HG03575 (cell line): ENCODE results near the gene CWC22.
"Not testable (repeated sequence)": the region's sequence is repeated elsewhere in the genome, so short reads cannot be mapped to it uniquely, and the experiment has no call there.

Experiments used
- ATAC-seq: cut with Tn5 transposase; IDR thresholded peaks from one replicate; pipeline ENCODE4 v1.9.1; 2021; ENCODE audit not compliant: unreplicated experiment, insufficient number of reproducible peaks, low FRiP score; ENCODE audit errors: extremely low read depth

Gene CWC22

DNA sequence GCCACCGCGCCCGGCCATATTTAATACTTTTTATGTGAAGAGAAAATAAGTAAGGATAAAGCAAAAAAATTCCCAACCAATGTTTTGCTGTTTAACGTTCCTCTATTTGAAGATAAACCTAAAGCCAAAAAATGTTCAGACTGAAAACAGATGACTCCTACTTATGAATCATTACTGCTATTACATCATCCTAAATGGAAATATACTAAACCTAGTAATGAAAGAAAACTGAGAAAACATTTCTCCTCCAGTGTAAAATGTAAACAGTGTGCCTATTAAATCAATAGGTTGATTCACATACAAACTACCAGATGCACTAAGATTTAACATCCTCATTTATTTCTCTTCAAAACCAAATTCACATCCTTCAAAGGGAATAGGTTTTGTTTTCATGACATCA, 43.5 kb downstream of the CWC22 start:
- no peak for ATAC-seq

DNA sequence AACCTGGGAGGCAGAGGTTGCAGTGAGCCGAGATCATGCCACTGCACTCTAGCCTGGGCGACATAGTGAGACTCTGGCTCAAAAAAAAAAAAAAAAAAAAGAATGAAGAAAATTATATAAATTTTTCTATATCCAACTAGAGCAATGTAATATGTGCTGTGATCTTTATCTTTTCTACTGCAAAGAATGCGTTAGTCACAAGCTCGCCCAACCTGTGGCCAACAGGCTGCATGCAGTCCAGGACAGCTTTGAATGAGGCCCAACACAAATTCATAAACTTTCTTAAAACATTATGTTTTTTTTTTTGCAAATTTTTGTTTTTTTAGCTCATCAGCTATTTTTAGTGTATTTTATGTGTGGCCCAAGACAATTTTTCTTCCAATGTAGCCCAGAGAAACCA, 48.8 kb downstream of the CWC22 start:
- not testable (repeated sequence) for ATAC-seq

DNA sequence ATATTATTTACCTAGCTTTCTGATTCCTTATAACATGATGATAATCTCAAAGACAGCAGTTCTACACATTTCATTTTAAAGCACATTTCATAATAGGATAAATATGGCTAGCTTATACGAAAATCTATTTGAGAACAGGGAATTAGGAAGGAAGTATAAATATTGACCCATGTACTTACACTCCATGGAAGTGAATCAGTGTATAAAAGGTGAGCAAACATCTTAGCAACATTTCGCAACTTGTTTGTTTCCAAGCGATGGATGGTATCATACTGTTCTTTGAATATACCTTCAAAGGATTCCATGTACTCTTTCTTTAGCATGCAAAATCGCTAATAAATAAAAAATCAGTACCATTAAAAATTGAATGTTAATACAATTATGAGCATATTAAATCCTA, 53.1 kb downstream of the CWC22 start:
- no peak for ATAC-seq

DNA sequence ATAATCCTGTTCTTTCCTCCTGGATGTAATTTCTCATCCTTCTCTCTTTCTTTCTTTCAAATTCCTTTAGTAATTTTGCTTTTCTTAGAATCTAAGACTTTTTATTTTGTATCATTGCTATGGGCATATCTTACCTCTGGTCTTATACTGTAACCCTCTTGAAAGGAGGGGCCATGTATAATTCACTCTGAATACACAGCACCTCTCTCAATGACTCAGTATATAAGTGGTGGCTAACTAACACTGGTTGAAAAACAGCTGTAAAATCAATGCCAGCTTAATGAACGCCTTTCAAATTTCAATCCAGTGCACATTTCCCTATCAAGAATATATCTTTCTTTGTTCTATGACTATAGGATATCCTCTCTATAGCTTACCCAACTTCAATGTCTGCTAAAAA, 53.7 kb downstream of the CWC22 start:
- ATAC-seq: no peak

DNA sequence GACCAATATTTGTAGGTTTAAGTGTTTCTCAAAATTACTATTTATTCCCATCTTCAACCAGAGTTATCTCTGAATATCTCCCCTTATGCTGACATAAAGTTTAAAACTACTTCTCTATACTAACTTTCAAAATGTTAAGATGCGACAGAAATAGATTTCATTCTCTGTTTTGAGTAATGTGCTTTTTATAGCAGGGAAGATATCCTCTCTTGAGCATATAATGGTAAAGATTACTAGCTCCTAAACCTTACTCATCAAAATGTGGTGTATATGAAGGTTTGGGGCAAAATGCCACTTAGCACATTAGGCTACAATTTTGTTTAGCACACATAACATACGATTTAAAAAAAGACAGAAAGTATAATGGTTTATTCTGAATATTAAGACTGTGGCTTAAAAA, 54.4 kb downstream of the CWC22 start:
- peak; percentile 56 for ATAC-seq

DNA sequence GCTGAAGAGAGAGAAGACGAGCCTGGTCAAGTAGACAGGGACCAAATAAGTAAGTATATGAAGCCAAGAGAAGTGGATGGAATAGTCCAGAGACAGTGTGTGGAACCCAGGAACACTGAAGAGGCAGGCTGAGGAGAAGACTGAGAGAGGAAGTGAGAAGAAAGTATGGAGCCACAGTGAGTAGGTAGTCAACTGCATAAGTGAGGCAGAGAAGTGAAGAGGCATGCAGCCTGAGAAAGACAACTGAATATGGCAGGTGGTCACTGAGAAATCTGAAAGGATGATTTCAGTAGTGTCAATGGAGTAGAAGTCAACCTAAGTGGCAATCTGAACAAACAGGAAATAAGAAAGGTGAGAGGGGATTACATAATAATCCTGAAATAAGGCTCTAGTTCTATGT, 55.4 kb downstream of the CWC22 start:
- peak; percentile 43 for ATAC-seq

DNA sequence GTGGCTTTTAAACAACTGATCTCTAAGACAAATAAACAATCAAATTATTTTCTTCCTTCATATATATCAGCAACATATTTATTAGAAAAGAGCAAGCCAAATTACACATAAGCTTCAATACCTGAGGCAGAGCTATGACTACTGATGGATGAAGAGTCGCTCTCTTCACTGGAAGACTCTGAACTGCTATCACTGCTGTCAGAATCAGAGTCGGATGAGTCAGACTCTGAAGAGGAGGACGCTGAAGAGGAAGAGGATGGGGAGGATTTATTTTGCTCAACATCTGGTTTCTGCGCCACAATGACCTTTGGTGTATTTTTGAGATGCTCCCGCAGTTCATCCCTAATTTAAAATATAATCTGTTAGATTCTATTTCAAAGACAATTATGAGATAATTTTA, 56.7 kb downstream of the CWC22 start:
- ATAC-seq: no peak

DNA sequence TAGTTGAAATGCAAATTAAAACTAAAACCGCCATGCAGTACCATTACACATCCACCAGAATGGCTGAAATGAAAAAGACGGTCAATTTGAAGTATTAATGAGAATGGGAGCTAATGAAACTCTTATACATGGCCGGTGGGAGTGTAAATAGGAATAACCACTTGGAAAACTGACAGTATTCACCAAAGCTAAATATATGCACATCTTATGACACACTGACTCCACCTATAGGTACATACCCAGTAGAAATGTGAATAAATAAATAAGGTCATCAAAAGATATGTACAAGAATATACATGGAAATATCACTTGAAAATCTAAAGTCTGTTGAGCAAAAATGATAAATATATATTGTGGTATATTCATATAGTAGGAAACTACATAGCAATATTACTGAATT, 57.7 kb downstream of the CWC22 start:
- ATAC-seq: no peak

DNA sequence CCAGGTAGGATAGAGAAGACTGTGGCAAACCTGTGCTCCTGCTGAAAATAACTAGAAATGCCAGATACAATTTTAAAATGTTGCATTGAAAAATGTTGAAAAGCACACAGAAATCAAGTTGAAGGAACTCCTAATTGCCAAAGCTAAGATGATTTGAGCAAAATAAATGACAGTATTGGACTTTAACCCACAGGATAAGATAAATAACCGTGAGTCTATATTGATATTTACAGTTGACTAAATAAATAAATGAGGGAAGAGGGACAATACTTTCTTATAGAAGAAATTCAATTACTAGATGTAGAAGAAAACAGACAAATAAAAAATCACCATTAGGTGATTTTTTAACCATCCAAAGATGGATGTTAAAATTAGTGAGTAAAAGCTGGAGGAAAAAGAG, 59.0 kb downstream of the CWC22 start:
- no peak for ATAC-seq

DNA sequence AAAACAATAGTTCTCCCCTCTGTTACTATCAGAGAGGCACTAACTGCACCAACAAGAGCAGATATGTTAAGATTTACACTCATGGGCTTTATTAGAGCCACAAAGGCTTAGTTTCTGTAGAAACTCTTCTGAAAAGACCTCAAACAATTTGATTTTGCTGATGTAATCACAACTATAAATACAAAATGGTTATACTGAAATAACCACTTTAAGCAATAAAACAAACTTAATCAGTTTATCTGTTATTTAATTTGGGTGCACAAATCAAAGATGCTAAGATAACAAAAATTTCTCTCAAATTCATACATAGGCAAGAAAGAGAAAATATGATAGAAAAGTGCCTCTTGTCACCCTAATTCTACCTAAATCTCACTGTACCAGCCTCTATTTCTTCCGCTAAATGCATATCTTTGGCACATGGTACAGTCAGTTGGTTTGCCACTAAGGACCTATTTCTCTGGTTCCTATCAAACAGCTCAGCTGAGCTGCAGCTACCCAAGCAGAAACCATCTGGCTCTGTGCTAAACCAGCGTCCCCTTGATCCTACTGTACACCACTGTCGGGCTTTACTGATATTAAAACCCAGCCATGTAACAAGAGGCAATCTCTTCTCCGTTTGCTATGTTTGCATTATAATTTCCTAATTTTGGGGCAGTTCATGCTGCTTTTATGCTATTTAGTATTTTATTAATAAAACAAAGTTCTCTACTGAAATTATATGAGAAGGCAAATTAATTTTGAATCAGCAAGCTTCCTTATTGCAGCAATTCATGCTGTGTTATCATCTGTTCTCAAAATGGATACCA, 60.1 kb downstream of the CWC22 start:
- ATAC-seq: no peak

DNA sequence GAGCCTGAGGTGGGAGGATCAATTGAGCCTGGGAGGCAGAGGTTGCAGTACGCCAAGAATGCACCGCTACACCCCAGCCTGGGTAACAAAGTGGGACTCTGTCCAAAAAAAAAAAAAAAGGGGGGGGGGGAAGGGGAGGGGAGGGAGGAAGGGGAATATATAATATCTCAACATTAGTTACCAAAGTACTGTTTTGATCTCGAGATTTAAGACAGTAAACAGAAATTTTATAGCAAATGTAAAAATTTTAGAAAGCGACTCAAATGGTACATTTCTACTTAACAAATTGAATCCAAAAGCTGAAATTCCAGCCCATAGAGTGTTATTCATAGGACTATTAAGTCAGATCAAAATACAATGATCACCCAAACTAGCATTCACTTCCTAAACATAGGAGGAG, 60.8 kb downstream of the CWC22 start:
- ATAC-seq: no peak

DNA sequence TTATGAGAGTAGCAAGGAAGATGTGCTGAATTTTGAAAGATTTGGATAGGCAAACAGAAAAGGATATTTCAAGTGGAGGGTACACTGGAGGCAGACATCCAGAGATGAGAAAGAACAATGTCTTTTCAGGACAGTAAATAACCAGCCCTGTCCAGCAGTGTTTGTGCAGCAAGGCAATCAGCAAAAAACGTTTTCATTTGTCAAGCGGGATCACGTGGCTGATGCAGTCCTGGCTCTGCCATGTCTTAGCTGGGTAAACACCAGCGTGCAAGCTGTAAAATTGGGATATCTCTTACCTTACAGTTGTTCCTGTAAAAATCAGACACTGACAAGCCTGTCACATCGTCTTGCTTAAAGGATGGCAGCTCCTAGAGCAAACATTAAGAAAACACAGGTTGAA, 67.8 kb downstream of the CWC22 start:
- ATAC-seq: no peak

DNA sequence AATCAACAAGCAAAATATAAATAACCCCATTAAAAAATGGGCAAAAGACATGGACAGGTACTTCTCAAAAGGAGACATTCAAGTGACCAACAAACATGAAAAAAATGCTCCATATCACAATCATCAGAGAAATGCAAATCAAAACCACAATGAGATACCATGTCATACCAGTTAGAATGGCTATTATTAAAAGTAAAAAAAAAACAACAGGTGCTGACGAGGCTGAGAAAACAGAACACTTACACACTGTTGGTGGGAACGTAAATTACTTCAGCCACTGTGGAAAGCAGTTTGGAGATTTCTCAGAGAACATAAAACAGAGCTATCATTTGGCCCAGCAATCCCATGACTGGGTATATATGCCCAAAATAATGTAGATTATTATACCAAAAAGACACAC, 69.1 kb downstream of the CWC22 start:
- no peak for ATAC-seq

DNA sequence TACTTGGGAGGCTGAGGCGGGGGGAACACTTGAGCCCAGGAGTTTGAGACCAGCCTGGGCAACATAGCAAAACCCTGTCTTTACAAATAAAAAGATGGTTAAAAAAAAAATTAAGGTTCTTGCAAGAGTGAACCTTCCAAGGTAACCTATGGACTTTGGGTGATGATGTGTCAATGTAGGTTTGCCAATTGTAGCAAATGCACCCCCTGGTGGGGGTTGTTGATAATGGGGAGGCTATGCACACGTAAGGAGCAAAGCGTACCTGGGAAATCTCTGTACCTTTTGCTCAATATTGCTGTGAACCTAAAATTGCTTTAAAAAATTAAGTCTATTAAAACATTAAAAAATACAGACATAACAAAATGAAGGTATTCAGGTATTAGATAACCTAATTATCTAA, 70.4 kb downstream of the CWC22 start:
- ATAC-seq: no peak

DNA sequence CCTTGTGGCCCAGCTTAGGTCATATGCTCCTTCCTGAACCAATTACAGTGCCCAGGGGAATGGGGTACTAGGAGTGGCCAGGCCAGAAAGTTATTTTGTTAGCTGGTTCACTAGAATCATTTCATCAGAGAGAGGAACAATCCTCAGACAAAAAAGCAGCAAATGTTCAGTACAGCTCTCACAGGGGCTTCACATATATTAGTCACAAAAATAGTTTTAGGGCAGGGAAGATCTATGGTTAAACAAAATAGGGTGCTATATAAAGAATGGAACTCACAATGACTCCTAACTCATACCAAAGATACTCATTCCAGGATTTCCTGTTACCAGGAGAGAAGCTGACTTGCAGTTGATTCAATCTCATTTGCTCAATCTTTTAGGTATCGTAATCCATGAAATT, 71.0 kb downstream of the CWC22 start:
- ATAC-seq: no peak

DNA sequence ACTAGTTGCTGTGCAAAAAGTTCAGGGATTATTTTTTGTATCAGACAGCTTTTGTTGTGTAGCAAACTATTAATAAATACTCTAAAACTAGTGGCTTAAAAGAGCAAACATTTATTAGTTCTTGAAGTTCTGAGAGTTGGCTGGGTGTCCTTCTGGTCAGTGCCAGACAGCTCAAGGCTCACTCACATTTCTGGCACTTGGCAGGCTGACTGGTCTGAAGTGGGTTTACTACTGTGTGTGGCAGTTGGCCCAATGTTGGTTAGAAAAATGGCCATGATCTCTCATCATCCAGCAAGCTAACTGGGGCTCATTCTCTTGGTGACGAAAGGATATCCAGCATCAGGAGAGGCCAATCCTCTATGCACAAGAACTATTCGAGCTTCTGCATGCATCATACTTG, 74.3 kb downstream of the CWC22 start:
- no peak for ATAC-seq

DNA sequence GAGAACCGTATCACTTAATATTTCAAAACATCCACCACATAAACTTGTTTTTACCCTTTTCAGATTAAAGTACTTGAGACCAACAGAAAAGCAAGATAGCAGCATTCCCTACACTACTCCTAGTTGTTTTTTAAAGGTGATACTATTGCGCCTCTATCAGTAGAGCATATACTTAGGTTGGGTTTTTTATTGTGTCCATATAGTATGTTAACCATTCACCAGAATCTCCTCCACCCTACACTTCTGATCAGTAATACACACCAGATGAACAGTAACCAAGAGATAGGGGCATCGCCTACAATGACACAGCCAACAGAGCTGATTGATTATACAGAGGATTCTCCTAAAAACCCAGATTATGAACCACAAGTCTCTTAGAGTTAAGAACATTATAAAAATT, 75.6 kb downstream of the CWC22 start:
- ATAC-seq: no peak

DNA sequence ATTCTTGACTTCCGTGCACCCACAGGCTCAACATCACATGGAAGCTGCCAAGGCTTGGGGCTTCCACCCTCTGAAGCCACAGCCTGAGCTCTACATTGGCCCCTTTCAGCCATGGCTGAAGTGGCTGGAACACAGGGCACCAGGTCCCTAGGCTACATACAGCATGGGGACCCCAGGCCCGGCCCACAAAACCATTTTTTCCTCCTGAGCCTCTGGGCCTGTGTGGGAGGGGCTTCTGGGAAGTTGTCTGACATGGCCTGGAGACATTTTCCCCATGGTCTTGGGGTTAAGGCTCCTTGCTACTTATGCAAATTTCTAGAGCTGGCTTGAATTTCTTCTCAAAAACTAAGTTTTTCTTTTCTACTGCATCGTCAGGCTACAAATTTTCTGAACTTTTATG, 77.1 kb downstream of the CWC22 start:
- ATAC-seq: not testable (repeated sequence)

DNA sequence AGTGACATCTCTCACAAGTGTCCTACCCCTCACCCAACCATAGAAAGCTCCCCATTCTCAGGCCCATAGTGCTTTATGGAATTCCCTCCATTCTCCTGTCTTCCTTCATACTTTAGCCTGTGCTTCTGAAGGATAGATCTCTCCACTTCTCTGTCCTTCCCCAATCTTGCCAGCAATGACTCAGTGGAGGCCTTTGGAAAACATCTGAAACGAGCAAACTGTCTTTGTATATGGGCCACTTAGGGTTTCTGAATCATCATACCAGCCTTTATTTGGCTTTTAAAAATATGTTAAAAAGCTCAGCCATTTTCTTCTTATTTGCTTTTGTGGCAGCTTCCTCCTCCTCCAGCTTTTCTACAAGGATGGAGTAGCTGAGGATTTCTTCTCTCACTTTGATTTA, 80.1 kb downstream of the CWC22 start:
- no peak for ATAC-seq

DNA sequence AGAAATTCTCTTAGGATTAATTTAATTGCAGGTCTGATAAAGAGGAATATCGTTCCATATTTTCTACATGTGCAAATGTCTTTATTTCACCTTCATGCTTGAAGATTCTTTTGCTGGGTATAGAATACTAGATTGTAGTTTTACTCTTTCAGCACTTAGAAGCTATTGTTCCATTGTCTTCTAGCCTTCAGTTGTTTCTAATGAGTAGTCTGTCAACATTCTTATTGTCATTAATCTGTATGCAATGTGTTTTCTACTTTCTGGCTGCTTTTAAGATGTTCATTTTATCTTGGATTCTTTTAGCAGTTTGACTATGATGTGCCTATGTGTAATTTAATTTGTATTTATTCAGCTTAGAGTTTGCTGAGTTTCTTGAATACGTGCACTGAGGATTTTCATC, 81.4 kb downstream of the CWC22 start:
- ATAC-seq: no peak

DNA sequence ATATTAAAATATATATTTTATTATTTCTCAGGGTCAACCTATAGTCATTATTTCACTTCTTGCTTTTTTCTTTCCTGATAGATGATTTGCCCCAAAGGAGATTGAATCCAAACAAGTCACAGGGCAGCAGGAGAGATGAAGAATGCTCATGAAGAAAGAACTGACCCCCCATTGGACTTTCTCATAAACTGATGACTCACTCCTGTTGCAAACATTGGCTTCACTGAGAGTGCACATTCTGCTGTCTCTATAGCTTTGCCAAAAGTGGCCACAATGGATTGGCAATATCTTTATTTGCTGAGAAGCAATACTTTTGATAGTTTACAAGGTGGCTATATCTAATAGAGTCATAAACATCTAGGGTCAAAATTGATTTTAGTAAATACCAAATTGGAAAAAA, 89.8 kb downstream of the CWC22 start:
- ATAC-seq: no peak
